CD4-positive, alpha-beta T cell treated with Interleukin-17A for 4 hours (primary cell): ENCODE data around the gene PLXNA4.

ENCODE experiments used
- DNase-seq: peaks from one replicate; pipeline ENCODE4 v3.0.0-alpha.2; 2020; ENCODE audit warnings: mixed read lengths

Gene PLXNA4

DNA sequence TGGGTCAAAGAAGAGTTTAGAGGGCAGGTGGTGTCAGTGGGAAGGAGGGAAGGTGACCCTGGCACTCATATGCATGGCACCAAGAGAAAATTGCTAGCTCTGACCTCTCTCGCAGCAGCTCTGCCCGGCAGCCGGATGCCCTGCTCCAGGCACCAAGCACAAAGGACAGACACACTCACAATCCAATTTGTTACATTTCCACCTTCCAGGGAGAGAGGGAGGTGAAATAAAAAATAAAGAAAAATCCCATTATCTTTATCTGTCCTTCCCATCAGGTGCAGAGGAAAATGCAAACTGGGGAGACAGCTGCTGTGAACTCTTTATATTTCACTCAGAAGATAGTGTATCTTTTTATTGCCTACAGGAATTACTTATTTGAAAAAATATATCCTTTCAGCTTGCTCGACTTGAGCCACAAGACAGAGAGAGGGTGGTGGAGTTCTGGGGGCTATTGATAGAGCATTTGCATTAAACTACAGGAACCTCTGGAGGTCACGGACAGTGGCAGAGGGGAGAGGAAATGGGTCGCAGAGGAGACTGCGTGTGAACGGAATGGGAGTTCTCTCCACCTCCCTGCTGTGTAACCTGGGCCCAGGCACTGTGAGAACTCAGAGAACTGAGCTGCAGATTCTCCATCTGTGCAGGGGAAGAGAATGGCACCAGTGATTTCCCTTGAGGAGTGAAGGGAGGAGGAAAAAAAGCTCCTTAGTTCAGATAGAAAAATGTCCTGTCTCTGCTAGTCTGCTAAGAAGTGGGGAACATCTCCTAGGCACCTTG, 421.4 kb downstream of the PLXNA4 start:
- no peak for DNase-seq

DNA sequence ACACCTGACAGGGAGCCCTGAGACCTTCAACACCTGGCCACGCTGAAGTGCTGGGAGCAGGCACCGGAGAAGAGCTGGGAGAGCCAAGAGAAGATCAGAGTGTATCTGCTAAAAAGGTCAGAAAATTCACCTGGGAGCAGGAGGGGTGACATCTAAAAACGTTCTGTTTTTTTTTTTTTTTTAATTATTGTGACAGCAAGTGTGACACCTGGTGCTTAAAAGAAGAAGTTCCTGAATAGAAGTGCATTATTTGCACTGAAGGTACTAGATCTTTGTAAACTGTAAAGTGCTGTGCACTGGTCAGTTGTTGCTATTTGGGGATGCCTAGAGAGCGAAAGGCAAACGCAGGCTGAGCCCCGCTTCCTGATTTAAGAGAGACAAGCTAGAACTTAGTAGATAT, 422.0 kb downstream of the PLXNA4 start:
- no peak for DNase-seq

- DNase-seq: no peak
Measured at GRCh38 chr7:132152131-132152889, 424.0 kb downstream of the PLXNA4 start.

DNA sequence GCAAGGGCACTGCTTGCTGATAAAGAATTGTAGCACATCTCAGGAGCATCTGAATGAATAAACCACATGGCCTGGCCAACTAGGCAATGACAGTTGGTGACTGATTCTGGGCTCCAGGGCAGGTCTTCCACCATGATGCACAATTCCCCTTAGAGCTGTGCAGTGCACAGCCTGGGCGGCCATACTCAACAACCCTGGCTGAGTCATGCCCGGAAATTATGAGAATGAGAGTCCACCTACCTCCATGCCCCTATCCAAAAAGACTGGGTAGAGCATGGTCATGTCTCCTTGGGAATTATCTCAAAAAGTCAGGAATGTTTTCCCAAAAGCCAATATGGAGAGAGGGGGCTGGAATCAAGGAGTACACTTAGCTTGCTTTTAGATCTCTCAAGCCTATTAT, 425.6 kb downstream of the PLXNA4 start:
- no peak for DNase-seq

DNA sequence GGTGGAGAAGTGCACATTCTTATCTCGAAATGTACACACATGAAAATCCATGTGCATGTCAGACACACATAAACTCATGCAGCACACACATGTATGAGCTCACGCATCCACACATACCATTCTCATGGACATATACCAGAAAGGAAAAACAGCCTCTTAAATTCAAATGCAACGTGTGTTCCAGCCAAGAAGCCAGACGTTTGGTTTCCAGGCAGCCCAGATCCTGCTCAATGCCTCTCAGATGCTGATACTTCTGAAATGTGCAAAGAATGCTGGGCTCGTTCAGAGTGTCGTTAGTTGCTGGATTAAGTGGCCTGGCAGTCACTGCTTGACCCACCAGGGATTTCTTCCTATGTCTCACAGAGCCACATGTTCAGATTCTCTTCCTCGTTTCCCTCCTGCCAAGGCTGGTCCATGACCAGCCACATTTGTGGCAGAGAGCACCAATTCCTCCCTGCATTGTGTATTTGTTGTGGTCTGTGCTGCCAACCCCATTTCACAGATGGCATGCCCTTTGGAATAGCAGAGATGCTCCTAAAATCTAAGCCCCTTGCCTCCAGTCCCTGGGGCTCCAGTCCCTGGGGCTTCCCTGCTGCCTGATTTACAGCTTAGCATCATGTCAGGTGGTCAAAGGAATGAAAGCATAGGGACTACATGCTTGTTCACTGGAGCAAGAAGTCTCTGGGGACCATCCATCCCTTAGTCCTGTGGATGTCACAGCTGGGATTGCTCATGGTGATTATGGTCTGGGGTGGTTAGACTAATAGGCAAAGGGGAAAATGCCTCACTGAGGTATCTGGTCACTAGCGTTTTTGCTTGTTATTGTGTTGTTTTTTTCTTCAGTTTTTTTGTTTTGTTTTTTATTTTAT, 426.6 kb downstream of the PLXNA4 start:
- no peak for DNase-seq

- DNase-seq: no peak
Measured at GRCh38 chr7:132148876-132149275, 427.4 kb downstream of the PLXNA4 start.

DNA sequence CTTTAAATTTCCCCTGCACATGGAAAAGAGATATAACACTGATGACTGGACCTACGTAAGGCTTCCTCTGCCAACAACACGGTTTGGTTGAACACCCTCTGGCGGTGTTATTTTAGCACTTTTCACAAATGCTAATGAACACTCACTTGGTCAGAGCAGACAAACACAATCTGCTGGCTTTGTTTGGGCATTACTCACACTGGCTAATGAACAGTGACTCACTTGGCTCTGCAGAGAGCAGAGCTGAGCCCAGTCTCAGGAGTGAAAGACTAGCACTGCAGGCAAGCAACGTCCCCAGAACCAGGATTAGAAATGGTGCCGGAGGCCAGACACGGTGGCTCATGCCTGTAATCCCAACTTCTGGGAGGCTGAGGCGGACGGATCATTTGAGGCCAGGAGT, 430.8 kb downstream of the PLXNA4 start:
- DNase-seq: no peak

DNA sequence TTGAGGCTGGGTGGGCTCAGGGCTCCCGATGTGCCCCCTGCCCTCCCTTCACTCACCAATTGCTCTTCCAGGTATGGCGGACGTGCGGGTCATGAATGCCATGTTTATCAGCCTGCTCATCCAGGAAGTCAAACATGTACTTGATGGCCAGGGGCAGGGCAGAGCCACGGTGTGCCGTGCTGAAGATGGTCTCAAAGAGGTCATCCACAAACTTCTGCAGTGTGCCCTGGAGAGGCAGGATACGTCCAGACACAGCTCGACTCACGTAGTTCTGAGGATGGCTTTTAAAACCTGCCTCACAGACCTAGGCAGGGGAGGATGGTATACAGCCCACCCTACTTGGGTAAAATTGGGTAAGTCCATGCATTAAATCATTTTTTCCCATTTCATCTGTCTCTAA, 431.2 kb downstream of the PLXNA4 start:
- DNase-seq: no peak

- no peak for DNase-seq
Measured at GRCh38 chr7:132142006-132142405, 434.3 kb downstream of the PLXNA4 start.

DNA sequence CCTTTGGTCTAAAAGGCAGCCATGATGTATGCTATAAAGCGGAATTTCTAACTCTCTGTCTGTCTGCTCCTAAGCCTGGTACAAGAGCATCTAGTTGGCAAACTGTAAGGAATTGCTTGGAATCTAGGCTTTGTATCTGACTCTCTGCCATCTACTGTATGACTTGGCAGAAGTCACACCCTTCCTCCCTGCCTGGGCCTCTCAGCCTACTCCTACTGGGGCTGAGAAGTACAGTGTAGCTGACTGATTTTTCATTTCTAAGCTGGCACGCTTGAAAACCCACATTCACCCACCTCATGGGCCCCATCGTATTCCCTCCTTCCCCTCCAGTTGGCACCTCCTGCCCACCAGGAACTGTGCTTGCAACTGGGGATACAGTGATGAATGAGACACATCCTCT, 435.2 kb downstream of the PLXNA4 start:
- DNase-seq: no peak

GRCh38 chr7:132140341-132140740, 435.9 kb downstream of the PLXNA4 start:
- DNase-seq: no peak

- no peak for DNase-seq
Measured at GRCh38 chr7:132138817-132139216, 437.5 kb downstream of the PLXNA4 start.

- no peak for DNase-seq
Measured at GRCh38 chr7:132137681-132138080, 438.6 kb downstream of the PLXNA4 start.

DNA sequence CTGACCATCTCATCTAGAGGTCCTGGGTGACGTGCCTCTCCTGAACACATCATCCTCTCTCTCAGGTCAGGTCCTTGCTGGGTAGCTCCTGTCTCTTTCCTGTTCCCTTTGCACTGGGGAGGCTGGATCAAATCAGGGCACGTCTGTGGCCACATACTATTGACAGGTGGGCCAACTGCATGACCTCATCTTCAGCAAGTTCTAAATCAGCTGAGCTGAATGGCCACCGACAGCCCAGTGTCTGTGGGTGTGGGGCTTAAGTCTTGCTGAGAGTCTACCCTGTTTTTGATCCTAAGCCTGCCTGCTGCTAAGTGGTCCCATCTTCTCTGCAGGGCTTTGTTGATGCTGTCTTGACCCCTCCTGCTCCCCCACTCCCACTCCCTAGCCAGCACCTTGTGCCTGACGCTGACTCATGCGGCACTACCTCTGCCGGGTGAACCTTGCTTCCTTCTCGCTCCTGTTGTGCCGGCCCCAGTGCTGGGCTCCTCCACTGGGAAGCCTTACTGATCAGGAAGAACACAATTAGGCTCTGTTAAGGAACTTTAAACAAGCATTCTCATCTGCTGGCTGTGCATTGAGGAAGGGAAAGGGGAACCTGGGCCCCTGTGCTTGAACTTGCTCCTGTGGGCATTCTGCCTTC, 440.4 kb downstream of the PLXNA4 start:
- DNase-seq: no peak

DNA sequence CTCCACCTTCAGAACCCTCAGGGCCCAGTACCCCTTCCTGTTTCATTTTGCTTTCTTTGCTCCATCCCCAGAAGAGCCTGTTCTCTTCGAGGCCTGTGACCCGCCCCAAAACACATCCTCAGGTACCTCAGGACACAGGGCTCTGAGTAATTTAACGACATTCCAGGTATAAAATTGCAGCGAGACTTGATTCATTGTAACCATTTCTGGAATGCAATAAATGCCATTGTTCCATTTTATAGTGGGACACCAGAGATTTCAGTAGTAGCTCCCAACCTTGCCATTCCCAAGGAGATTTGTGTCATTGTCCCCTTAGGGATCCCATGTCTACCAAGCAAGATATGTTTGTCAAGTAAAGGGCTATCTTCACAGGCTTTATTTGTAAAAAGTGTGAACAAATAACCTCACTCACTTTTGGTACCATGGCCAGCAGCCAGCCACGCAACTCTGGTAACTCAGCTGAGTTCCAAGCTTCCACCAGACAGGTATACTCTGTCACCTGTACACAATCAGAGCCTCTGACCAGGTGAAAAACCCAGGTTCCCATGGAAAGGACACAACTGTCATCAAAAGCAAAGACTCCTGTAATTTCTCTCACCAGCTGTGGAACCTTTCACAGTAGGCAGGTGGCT, 441.3 kb downstream of the PLXNA4 start:
- no peak for DNase-seq

DNA sequence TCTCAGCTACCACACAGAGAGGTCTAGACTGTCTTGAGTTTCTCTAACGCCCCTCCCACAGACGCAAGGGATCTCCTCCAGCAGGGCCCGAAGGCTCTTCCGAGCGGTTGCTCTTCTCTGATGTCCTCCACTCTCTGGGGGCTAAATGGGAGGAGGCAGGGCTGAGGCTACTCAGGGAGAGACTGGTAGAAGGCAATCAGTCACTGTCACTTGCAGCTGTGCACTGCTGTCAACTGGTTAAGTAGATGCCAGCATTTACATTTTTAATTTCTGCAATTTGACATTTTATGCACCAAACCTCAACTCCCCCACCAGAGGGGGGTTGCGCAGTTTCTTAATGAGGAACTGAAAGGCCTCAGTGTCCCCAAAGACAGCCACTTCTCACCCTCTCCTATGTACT, 442.8 kb downstream of the PLXNA4 start:
- no peak for DNase-seq

- no peak for DNase-seq
Measured at GRCh38 chr7:132131196-132131595, 445.1 kb downstream of the PLXNA4 start.

DNA sequence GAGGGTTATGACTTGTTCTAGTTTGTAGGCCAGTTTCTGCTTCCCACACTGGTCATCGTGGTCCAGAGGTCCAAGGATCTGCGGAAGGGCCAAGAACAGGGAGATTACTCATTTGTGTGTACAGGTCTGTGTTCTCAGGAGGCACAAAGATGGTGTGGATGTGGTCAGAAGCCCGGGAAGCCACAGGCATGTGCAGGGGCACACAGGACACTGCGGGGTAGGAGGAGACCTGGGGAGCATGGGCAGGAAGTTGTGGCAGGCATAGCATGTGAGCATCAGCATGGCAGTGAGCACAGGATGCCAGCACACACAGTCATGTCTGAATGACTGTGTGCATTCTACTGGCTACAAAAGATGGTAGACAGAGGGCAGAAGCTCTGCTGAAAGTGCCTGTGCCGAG, 445.8 kb downstream of the PLXNA4 start:
- DNase-seq: no peak

DNA sequence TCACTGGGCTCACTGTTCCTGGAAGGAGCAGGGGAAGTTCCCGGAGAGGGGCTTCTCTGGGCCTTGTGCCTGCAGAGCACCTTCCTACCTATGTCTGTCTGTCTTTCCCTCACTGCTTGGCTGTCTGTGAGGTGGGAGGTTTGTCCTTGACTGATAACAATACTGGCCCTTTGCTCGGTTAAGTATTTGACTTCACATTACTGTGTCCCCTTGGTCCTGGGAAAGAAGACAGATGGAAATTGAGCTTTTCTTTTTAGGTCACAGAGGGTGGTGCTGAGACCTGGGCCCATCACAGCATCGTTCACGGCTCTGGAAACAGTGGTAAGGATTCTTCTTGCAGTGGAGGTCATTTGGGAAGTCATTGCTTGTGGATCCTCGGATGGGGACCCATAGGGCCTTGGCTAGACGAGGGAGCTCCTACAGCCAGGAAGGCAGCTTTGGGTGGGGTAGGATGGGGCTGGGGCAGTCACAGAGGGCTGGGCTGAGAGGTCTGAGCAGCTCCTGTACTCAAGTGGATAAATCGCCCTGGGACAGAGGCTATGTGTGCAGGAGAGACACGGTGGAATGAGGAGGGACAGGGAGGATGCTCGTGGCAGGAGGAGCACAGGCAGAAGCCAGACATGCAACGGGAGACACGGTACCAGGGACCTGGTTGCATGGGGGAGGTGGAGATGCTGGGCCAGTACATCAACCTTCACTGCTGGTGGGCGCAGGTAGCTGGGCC, 450.2 kb downstream of the PLXNA4 start:
- DNase-seq: no peak

GRCh38 chr7:132125096-132125495, 451.2 kb downstream of the PLXNA4 start:
- no peak for DNase-seq

DNA sequence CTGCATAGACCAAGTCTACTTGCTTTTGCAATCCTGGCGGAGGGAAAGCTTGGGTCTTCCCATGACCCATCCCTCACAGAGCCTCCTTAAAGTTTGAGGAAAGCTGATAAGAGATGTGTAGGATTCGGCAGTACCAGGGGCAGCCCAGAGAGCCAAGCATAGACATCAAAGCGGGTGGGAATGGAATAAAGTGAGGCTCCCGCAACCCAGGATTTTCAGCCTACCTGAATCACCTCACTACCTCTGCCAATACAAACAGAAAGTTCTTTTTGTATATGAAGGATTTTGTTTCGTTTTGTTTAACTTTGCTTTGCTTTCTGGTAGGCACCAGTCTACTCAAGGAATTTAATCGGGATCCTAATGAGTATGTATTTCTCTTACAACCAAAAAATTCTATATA, 451.7 kb downstream of the PLXNA4 start:
- DNase-seq: no peak

DNA sequence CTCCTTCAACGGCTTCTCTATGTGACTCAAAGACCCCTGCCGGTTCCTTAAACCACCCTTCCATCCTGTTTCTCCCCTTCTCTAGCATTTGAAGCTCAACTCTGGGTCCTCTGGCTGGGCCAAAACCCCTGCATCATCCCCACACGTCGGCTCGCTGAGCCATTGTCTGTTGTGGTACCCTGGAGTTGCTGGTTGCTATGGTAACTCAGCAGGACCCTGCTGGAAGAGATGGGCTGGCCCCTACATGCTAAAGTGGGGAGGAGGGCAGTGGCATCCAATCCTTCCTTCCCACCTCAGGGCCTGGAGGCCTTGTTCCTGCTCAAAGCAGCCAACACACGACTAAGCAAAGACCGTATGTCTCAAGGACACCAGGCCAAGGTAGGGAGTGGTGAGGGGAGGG, 452.5 kb downstream of the PLXNA4 start:
- DNase-seq: no peak
